ENCODE measurements around the gene LMBR1L. TPM values are rescaled to one million over a fixed set of nuclear protein-coding genes. Genes with fewer than 3 reads are reported as not detected.

The LMBR1L gene
- total and polyA plus RNA-seq, 2 of the 13 experiments (the other 11 are each of a cell fraction or from before 2014, with no cell fraction given): 12.2 to 65.9 TPM

- 98% methylated on average over 12 of the region's 13 CpGs for WGBS (ENCODE audit: low lambda C conversion rate)
- Histone ChIP-seq H3K9me3 (ENCODE audit: low read length) (no peaks in the 10 kb centered on the region), H3K4me2 (ENCODE audit: low read depth, low read length) (no peak overlapping the region), H3K79me2 (ENCODE audit: insufficient read depth, low read length) (peaks cover 12% of the 10 kb centered on the region), H3K4me1 (ENCODE audit: insufficient read depth, low read length) (peaks cover 10% of the 10 kb centered on the region), H3K27ac (ENCODE audit: extremely low read length, insufficient read depth, low read length) (no peak overlapping the region), H3K36me3 (replicated peaks in 1 of 2; ENCODE audit: control insufficient read depth in 1 of 2, insufficient read depth in 2 of 2, low read length in 2 of 2) (peaks cover 72 to 98% of the 10 kb centered on the region in 2 experiments), H4K20me1 (ENCODE audit: insufficient read depth, low read length) (peaks cover 22% of the 10 kb centered on the region), H3K27me3 (ENCODE audit: control insufficient read depth in 1 of 2, insufficient read depth in 2 of 2, low read length in 2 of 2) (no peaks in the 10 kb centered on the region), H3K9ac (ENCODE audit: insufficient read depth, low read depth, low read length) (no peak overlapping the region), H3K4me3 (replicated peaks in 1 of 3; ENCODE audit: insufficient read depth in 1 of 3, low read depth in 2 of 3, low read length in 3 of 3) (no peak overlapping the region), H2AFZ (ENCODE audit: low read length) (no peak overlapping the region)
- no peak for ATAC-seq
- intact Hi-C loops (cut with micrococcal nuclease; ENCODE audit: unreplicated experiment): no loop called here
- no peak for FAIRE-seq
- TF ChIP-seq ZNF703 (CRISPR knock-in tag; IDR thresholded peaks at IDR 0.05; ENCODE audit: borderline replicate concordance) (no peak), CTCF (CRISPR knock-in tag; IDR thresholded peaks at IDR 0.05) (no peak), ZC3H13 (CRISPR knock-in tag; IDR thresholded peaks at IDR 0.05) (peak; percentile 30; the same call in 1 of the 2 replicates), ZSCAN25 (CRISPR knock-in tag; IDR thresholded peaks at IDR 0.05) (no peak), TOPORS (CRISPR knock-in tag; IDR thresholded peaks at IDR 0.05) (no peak), FOXC1 (CRISPR knock-in tag; IDR thresholded peaks at IDR 0.05; ENCODE audit: borderline replicate concordance) (no peak)
- in situ Hi-C loops (cut with HindIII; ENCODE audit: extremely low pct_ligation_motif_present, low pct_unique_long_range_greater_than_20kb): no loop called here
- ChIA-PET POLR2A (interaction anchor here (0.7 to 0.9 kb wide), 2 partner anchors 13 to 80 kb away, joined by 3 read pairs; no protein-coding TSS in a partner anchor), CTCF (ENCODE audit: low intra/inter-chr PET ratio, low total read pairs) (no interaction called here)
- no peak for DNase-seq (ENCODE audit: low spot score)
- no TSS peak for BruUV-seq (replicated peaks)
Measured at GRCh38 chr12:49050507-49051372, 59.9 kb downstream of the LMBR1L start.
